HepG2 (cell line): Measurements from ENCODE around the gene CACNA1C. TPM values are rescaled to one million over a fixed set of nuclear protein-coding genes. Genes with fewer than 3 reads are reported as not detected.

ENCODE experiments used
- ARHGAP35 ChIP-seq: sonication (generic); formaldehyde crosslinking; IDR thresholded peaks from 2 replicates; pipeline ENCODE4 v1.9.0; 2022; ENCODE audit warnings: mild to moderate bottlenecking, inconsistent platforms, moderate library complexity, missing genetic modification reagents, borderline replicate concordance
- ATF4 ChIP-seq, 2 experiments: fragments of 450-650 bp in 1 of 2; sonication (generic) in 1 of 2; formaldehyde crosslinking; IDR thresholded peaks; 2 replicates each; pipeline versions ENCODE4 v1.5.0 to v1.8.0; 2020 to 2022; ENCODE audit warnings: mild to moderate bottlenecking in 1 of 2, missing genetic modification reagents in 1 of 2
- ERF ChIP-seq: IDR thresholded peaks from 2 replicates; pipeline ENCODE4 v1.6.1; 2018; ENCODE audit warnings: missing biosample characterization, missing genetic modification reagents
- FOSL2 ChIP-seq: sonication (generic); formaldehyde crosslinking; IDR thresholded peaks from 2 replicates; pipeline ENCODE4 v1.4.0; 2020; ENCODE audit warnings: missing genetic modification reagents
- FOXK1 ChIP-seq: sonication (generic); formaldehyde crosslinking; IDR thresholded peaks from 2 replicates; pipeline ENCODE4 v1.4.0; 2020; ENCODE audit warnings: low read depth, missing genetic modification reagents, borderline replicate concordance
- FOXP4 ChIP-seq: sonication (generic); formaldehyde crosslinking; IDR thresholded peaks from 2 replicates; pipeline ENCODE4 v1.4.0; 2020; ENCODE audit warnings: missing genetic modification reagents
- GABPA ChIP-seq, 2 experiments: IDR thresholded peaks; 2 replicates each; pipeline ENCODE4 v1.6.1; 2011 to 2016; ENCODE audit warnings: low read depth in 2 of 2, low read length in 1 of 2, missing biosample characterization in 1 of 2, missing genetic modification characterization in 1 of 2
- HDAC1 ChIP-seq: sonication (generic); formaldehyde crosslinking; IDR thresholded peaks from 2 replicates; pipeline ENCODE4 v1.5.1; 2020; ENCODE audit warnings: mild to moderate bottlenecking, missing genetic modification reagents
- HDAC2 ChIP-seq: sonication (generic); formaldehyde crosslinking; IDR thresholded peaks from 2 replicates; pipeline ENCODE4 v1.4.0; 2020; ENCODE audit warnings: missing genetic modification reagents
- KDM2A ChIP-seq: sonication (generic); formaldehyde crosslinking; IDR thresholded peaks from 2 replicates; pipeline ENCODE4 v1.4.0; 2020; ENCODE audit warnings: low read depth, missing genetic modification reagents, borderline replicate concordance
- PATZ1 ChIP-seq: sonication (generic); formaldehyde crosslinking; IDR thresholded peaks from 2 replicates; pipeline ENCODE4 v1.4.0; 2020; ENCODE audit warnings: missing genetic modification reagents
- RCOR2 ChIP-seq: IDR thresholded peaks from 2 replicates; pipeline ENCODE4 v1.6.1; 2016; ENCODE audit warnings: missing biosample characterization, missing genetic modification reagents
- RXRB ChIP-seq: IDR thresholded peaks from 2 replicates; pipeline ENCODE4 v1.6.1; 2016; ENCODE audit warnings: borderline replicate concordance, missing genetic modification reagents, missing compliant biosample characterization
- SAP130 ChIP-seq: IDR thresholded peaks from 2 replicates; pipeline ENCODE4 v1.6.1; 2016; ENCODE audit warnings: low read depth
- ZBTB3 ChIP-seq: sonication (generic); formaldehyde crosslinking; IDR thresholded peaks from 2 replicates; pipeline ENCODE4 v1.4.0; 2020; ENCODE audit warnings: low read depth, mild to moderate bottlenecking, moderate library complexity, missing genetic modification reagents, borderline replicate concordance
- ZBTB42 ChIP-seq: sonication (generic); formaldehyde crosslinking; IDR thresholded peaks from 2 replicates; pipeline ENCODE4 v1.5.0; 2020; ENCODE audit warnings: mild to moderate bottlenecking, missing genetic modification reagents
- ZGPAT ChIP-seq: IDR thresholded peaks from 2 replicates; pipeline ENCODE4 v1.6.1; 2016; ENCODE audit warnings: mild to moderate bottlenecking
- ZNF331 ChIP-seq: sonication (generic); formaldehyde crosslinking; IDR thresholded peaks from 2 replicates; pipeline ENCODE4 v1.4.0; 2020; ENCODE audit warnings: missing genetic modification reagents
- ZNF503 ChIP-seq: sonication (generic); formaldehyde crosslinking; IDR thresholded peaks from 2 replicates; pipeline ENCODE4 v1.4.0; 2020; ENCODE audit warnings: missing genetic modification reagents
- ZNF614 ChIP-seq: IDR thresholded peaks from 2 replicates; pipeline ENCODE4 v1.6.1; 2018; ENCODE audit warnings: missing biosample characterization, missing genetic modification reagents, inconsistent platforms, borderline replicate concordance
- ZNF629 ChIP-seq: sonication (generic); formaldehyde crosslinking; conservative IDR thresholded peaks from 2 replicates; pipeline ENCODE4 v1.5.0; 2020; ENCODE audit warnings: missing genetic modification reagents
- ZNF652 ChIP-seq: IDR thresholded peaks from 2 replicates; pipeline ENCODE4 v1.6.1; 2016; ENCODE audit warnings: low read depth, borderline replicate concordance
- polyA plus RNA-seq, 8 experiments: library from polyadenylated mRNA; depleted of rRNA in 3 of 8; stranded (reverse) in 7 of 8; unstranded in 1 of 8; fragments of >200 nt; fragmentation: Illumina TruSeq in 4 of 8; extraction: Trizol in 4 of 8; gene quantifications; 2 replicates each; pipeline versions ENCODE4 v1.2.1 to v1.2.3, GENCODE V29; 2011 to 2016; ENCODE audit warnings: low read depth in 4 of 8, missing spikeins in 1 of 8, mixed read lengths in 1 of 8; ENCODE audit not compliant: insufficient read depth in 1 of 8
- total RNA-seq, 5 experiments: library from RNA; depleted of rRNA; stranded (reverse); fragments of >200 nt; fragmentation: Illumina TruSeq; extraction: Trizol; gene quantifications; 2 replicates each; pipeline ENCODE4 v1.2.3, GENCODE V29; 2016; ENCODE audit warnings: low read depth in 1 of 5

CACNA1C gene
- total and polyA plus RNA-seq, 2 of the 13 experiments (the other 11 are each of a cell fraction or from before 2014, with no cell fraction given) = not detected

GRCh38 chr12:2168808-2169207 is 116.0 kb downstream of the CACNA1C start (continued):
- TF ChIP-seq RCOR2 = 0 out of 2 replicates have a peak, but pooled peaks have one; percentile 26
- no peak for TF ChIP-seq GABPA (IDR thresholded peaks at IDR 0.05; ENCODE audit: low read depth, low read length)
- peak; percentile 62; the same call in 1 of the 2 replicates for TF ChIP-seq GABPA (CRISPR knock-in tag; IDR thresholded peaks at IDR 0.05; ENCODE audit: low read depth)
- TF ChIP-seq HDAC1 = peak; percentile 52; the same call in 1 of the 2 replicates
- TF ChIP-seq ZGPAT = peak; percentile 27; the same call in 1 of the 2 replicates
- TF ChIP-seq FOSL2 (CRISPR knock-in tag) = peak; percentile 98
- peak; percentile 38; the same call in 1 of the 2 replicates for TF ChIP-seq FOXP4 (CRISPR knock-in tag)
- TF ChIP-seq PATZ1 (CRISPR knock-in tag) = 0 out of 2 replicates have a peak, but pooled peaks have one; percentile 44
- peak; percentile 59 for TF ChIP-seq SAP130 (CRISPR knock-in tag)
- TF ChIP-seq FOXK1 (CRISPR knock-in tag) = peak; percentile 65; the same call in 1 of the 2 replicates
- TF ChIP-seq KDM2A (CRISPR knock-in tag) = 0 out of 2 replicates have a peak, but pooled peaks have one; percentile 33
- peak; percentile 62; the same call in 1 of the 2 replicates for TF ChIP-seq HDAC2 (CRISPR knock-in tag)
- 0 out of 4 replicates have a peak, but pooled peaks of 1 of the 2 experiments have one; percentile 32 for TF ChIP-seq ATF4 (CRISPR knock-in tag; IDR thresholded peaks at IDR 0.05)
- TF ChIP-seq ERF (CRISPR knock-in tag) = peak; percentile 69; the same call in 1 of the 2 replicates
- TF ChIP-seq ARHGAP35 (CRISPR knock-in tag) = no peak
- peak; percentile 55 for TF ChIP-seq RXRB (CRISPR knock-in tag)
- no peak for TF ChIP-seq ZNF503 (CRISPR knock-in tag)
- no peak for TF ChIP-seq ZBTB42 (CRISPR knock-in tag)
- TF ChIP-seq ZNF331 (CRISPR knock-in tag) = peak; percentile 47; the same call in 1 of the 2 replicates
- peak; percentile 34; the same call in 1 of the 2 replicates for TF ChIP-seq ZNF652 (CRISPR knock-in tag)
- no peak for TF ChIP-seq ZBTB3
- peak; percentile 67; the same call in 1 of the 2 replicates for TF ChIP-seq ZNF614 (CRISPR knock-in tag)
- 0 out of 2 replicates have a peak, but pooled peaks have one; percentile 12 for TF ChIP-seq ZNF629 (CRISPR knock-in tag)
